ENCODE measurements around the gene ARL4C. TPM values are rescaled to one million over a fixed set of nuclear protein-coding genes. Genes with fewer than 3 reads are reported as not detected.

Gene ARL4C
- total RNA-seq, 1 experiment from 2014 or later: 21.0 TPM

DNA sequence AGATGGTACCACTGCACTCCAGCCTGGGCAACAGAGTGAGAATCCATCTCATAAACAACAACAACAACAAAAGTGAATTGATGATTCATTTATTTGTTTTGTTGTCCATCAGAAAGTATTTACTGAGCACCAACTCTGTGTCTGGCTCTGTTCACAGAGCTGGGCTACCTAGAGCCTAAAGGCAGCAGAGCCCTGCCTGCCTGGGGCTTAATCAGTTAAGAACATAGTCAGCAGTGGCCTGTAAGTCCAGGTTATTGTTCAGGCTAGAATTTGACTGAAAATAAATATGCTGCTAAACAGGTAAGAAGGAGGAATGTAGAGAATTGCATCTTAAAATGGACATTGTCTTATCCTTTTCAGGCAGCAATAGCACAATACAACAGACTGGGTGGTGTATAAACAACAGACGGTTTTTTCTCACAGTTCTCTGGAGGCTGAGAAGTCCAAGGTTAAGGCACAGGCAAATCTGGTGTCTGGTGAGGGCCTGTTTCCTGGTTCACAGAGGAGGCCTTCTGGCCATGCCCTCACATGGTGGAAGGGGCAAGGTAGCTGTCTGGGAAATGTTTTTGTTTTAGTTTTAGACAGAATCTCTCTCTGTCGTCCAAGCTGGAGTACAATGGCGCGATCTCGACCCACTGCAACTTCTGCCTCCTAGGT is 22.2 kb upstream of the ARL4C start:
- intact Hi-C loops (cut with micrococcal nuclease; ENCODE audit: unreplicated experiment): no loop called here
- no TSS peak for BruUV-seq (replicated peaks)

DNA sequence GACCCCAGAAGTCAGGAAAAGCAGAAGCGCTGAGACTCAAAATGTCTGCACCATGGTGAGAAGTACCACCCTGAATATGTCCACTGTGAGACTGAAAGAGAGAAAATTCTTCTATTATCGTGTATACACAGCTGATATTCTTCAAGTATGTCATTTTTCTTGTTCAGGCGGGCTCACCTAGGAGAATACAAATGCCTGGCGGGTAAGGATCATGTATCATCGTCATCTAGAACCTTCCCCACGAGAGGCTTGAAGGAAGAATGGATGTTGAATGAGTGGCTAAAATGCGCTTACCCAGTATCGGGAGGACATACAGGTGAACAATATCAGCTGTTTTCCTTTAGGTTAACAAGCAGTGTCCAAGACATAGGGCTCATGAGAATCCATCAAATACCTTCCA is 21.1 kb upstream of the ARL4C start:
- TF ChIP-seq, protein P1, sequence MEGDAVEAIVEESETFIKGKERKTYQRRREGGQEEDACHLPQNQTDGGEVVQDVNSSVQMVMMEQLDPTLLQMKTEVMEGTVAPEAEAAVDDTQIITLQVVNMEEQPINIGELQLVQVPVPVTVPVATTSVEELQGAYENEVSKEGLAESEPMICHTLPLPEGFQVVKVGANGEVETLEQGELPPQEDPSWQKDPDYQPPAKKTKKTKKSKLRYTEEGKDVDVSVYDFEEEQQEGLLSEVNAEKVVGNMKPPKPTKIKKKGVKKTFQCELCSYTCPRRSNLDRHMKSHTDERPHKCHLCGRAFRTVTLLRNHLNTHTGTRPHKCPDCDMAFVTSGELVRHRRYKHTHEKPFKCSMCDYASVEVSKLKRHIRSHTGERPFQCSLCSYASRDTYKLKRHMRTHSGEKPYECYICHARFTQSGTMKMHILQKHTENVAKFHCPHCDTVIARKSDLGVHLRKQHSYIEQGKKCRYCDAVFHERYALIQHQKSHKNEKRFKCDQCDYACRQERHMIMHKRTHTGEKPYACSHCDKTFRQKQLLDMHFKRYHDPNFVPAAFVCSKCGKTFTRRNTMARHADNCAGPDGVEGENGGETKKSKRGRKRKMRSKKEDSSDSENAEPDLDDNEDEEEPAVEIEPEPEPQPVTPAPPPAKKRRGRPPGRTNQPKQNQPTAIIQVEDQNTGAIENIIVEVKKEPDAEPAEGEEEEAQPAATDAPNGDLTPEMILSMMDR (IDR thresholded peaks at IDR 0.05; ENCODE audit: unreplicated experiment): no peak
- Mint-ChIP-seq H3K9me3 (ENCODE audit: low read depth, unreplicated experiment) (no peaks in the 10 kb centered on the region), H3K27me3 (ENCODE audit: unreplicated experiment) (no peaks in the 10 kb centered on the region), H3K4me3 (ENCODE audit: low read depth, unreplicated experiment) (no peak overlapping the region), H3K27ac (ENCODE audit: unreplicated experiment) (no peak overlapping the region), H3K4me1 (ENCODE audit: low read depth, unreplicated experiment) (no peaks in the 10 kb centered on the region), H3K36me3 (ENCODE audit: insufficient read depth, unreplicated experiment) (no peaks in the 10 kb centered on the region)
- no peak for DNase-seq
- CTCF ChIA-PET: no interaction called here
- intact Hi-C loops (cut with micrococcal nuclease; ENCODE audit: unreplicated experiment): no loop called here
- BruUV-seq (replicated peaks): no TSS peak

More for the DNA sequence above, 22.2 kb upstream of the ARL4C start:
- no peaks in the 10 kb centered on the region for H3K36me3 Mint-ChIP-seq (ENCODE audit: insufficient read depth, unreplicated experiment)
- DNase-seq: no peak
- H3K27ac Mint-ChIP-seq (ENCODE audit: unreplicated experiment): no peak overlapping the region
- no peak overlapping the region for H3K4me3 Mint-ChIP-seq (ENCODE audit: low read depth, unreplicated experiment)
- TF ChIP-seq, protein P1 (IDR thresholded peaks at IDR 0.05; ENCODE audit: unreplicated experiment): no peak
- no peaks in the 10 kb centered on the region for H3K27me3 Mint-ChIP-seq (ENCODE audit: unreplicated experiment)
- no peaks in the 10 kb centered on the region for H3K9me3 Mint-ChIP-seq (ENCODE audit: low read depth, unreplicated experiment)
- CTCF ChIA-PET: no interaction called here
- H3K4me1 Mint-ChIP-seq (ENCODE audit: low read depth, unreplicated experiment): no peaks in the 10 kb centered on the region

- no peak overlapping the region for H3K4me3 Mint-ChIP-seq (ENCODE audit: low read depth, unreplicated experiment)
- no peaks in the 10 kb centered on the region for H3K36me3 Mint-ChIP-seq (ENCODE audit: insufficient read depth, unreplicated experiment)
- intact Hi-C loops (cut with micrococcal nuclease; ENCODE audit: unreplicated experiment): no loop called here
- no peaks in the 10 kb centered on the region for H3K9me3 Mint-ChIP-seq (ENCODE audit: low read depth, unreplicated experiment)
- no TSS peak for BruUV-seq (replicated peaks)
- H3K27ac Mint-ChIP-seq (ENCODE audit: unreplicated experiment): no peak overlapping the region
- H3K27me3 Mint-ChIP-seq (ENCODE audit: unreplicated experiment): peaks cover 8% of the 10 kb centered on the region
- DNase-seq: no peak
- TF ChIP-seq, protein P1 (IDR thresholded peaks at IDR 0.05; ENCODE audit: unreplicated experiment): no peak
- H3K4me1 Mint-ChIP-seq (ENCODE audit: low read depth, unreplicated experiment): no peaks in the 10 kb centered on the region
- CTCF ChIA-PET: no interaction called here
These were observed 18.2 kb upstream of the ARL4C start for GRCh38 chr2:234514873-234515638.

- TF ChIP-seq, protein P1 (IDR thresholded peaks at IDR 0.05; ENCODE audit: unreplicated experiment): no peak
- Mint-ChIP-seq H3K4me3 (ENCODE audit: low read depth, unreplicated experiment) (no peak overlapping the region), H3K27ac (ENCODE audit: unreplicated experiment) (no peak overlapping the region), H3K36me3 (ENCODE audit: insufficient read depth, unreplicated experiment) (no peaks in the 10 kb centered on the region), H3K9me3 (ENCODE audit: low read depth, unreplicated experiment) (no peaks in the 10 kb centered on the region), H3K27me3 (ENCODE audit: unreplicated experiment) (peaks cover 18% of the 10 kb centered on the region), H3K4me1 (ENCODE audit: low read depth, unreplicated experiment) (no peaks in the 10 kb centered on the region)
- DNase-seq: no peak
- intact Hi-C loops (cut with micrococcal nuclease; ENCODE audit: unreplicated experiment): no loop called here
- CTCF ChIA-PET: no interaction called here
- BruUV-seq (replicated peaks): no TSS peak
These were observed 17.2 kb upstream of the ARL4C start for GRCh38 chr2:234514099-234514498.
